ENCODE results near the gene IRS2.

IRS2 gene

DNA sequence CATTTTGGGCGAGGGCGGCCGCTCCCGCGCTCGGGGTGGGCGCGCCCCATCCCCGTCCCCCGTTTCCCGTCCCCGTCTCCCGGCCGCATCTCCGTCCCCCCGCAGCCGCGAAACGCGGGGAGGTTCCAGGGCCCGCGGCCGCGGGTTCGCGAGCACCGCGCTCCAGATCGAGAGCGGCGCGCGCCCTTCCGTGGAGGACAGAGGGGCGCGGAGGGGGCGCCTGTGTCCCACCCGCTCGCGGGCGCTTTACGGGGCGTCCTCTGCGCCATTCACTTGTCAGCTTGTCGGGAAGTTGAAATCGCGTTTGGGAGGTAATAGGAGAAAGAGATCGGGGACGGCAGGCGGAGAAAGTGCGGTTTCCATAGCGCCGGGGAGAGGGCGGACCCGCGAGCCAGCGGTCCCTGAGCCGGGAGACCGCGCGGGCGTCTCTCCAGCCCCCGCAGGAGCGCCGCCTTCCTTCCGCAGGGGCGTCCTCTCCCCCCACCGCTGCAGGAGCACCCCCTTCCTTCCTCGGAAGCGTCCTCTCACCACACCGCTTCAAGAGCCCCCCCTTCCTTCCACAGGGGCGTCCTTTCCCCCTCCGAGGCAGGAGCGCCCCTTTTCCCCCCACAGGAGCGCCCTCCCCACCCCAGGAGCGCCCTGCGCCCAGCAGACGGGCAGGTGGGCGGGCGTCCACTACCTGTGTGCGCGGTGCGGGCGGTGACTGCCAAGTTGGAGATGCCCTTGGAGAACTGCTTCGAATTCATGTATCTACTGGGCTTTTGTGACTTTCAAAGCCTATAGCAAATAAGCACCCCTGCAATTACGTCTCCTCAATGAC, 962 bp upstream of the IRS2 start:
- Histone ChIP-seq H3K9me3 (ENCODE audit: control insufficient read depth, low read length) (no peaks in the 10 kb centered on the region), H3K4me1 (no peaks in the 10 kb centered on the region), H2AFZ (peak overlapping the region; percentile 89), H3K9ac (no peak overlapping the region), H3K4me3 (ENCODE audit: low read depth, low read length) (peak overlapping the region; percentile 74), H3K27ac (peak overlapping the region; percentile 59), H3K36me3 (ENCODE audit: control insufficient read depth, insufficient read depth, low read length) (no peaks in the 10 kb centered on the region), H3K27me3 (ENCODE audit: control insufficient read depth, insufficient read depth, low read length) (no peaks in the 10 kb centered on the region), H3K4me2 (ENCODE audit: low read length) (peak overlapping the region; percentile 79), H3K79me2 (no peaks in the 10 kb centered on the region)
- TF ChIP-seq, protein P1, sequence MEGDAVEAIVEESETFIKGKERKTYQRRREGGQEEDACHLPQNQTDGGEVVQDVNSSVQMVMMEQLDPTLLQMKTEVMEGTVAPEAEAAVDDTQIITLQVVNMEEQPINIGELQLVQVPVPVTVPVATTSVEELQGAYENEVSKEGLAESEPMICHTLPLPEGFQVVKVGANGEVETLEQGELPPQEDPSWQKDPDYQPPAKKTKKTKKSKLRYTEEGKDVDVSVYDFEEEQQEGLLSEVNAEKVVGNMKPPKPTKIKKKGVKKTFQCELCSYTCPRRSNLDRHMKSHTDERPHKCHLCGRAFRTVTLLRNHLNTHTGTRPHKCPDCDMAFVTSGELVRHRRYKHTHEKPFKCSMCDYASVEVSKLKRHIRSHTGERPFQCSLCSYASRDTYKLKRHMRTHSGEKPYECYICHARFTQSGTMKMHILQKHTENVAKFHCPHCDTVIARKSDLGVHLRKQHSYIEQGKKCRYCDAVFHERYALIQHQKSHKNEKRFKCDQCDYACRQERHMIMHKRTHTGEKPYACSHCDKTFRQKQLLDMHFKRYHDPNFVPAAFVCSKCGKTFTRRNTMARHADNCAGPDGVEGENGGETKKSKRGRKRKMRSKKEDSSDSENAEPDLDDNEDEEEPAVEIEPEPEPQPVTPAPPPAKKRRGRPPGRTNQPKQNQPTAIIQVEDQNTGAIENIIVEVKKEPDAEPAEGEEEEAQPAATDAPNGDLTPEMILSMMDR (IDR thresholded peaks at IDR 0.05), result no peak

DNA sequence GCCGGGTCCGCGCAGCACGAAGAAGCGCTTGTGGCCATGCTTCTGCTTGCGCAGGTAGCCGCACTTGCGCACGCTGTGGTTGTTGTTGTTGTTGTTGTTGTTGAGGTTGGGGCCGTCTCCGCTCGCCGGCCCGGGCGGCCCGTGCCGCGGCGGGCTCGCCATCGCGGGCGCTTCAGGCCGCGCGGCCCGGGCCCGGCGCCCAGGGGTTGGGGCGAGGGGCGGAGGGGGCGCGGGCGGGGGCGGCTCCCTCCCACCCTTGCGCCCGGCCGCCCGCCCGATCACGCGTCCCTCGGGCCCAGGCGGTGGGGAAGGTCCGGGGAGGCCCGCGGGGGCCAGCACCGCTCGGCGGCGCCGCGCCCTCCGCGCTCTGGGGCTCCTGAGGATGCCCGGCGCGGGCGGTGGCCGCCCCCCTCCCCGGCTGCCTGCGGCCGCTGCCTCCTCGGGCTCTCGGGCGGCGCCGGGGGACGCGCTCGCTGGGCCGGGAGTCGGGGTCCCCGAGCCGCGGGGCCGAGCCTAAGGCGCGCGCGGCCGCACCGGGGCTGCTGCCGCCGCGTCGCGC, 412 bp downstream of the IRS2 start:
- Histone ChIP-seq H3K4me1 (no peaks in the 10 kb centered on the region), H3K79me2 (no peaks in the 10 kb centered on the region), H3K27me3 (ENCODE audit: control insufficient read depth, insufficient read depth, low read length) (no peaks in the 10 kb centered on the region), H3K4me2 (ENCODE audit: low read length) (peak overlapping the region; percentile 78), H2AFZ (no peak overlapping the region), H3K36me3 (ENCODE audit: control insufficient read depth, insufficient read depth, low read length) (no peaks in the 10 kb centered on the region), H3K4me3 (ENCODE audit: low read depth, low read length) (no peak overlapping the region), H3K9ac (no peak overlapping the region), H3K9me3 (ENCODE audit: control insufficient read depth, low read length) (no peaks in the 10 kb centered on the region), H3K27ac (no peak overlapping the region)
- TF ChIP-seq, protein P1 (IDR thresholded peaks at IDR 0.05), result no peak

DNA sequence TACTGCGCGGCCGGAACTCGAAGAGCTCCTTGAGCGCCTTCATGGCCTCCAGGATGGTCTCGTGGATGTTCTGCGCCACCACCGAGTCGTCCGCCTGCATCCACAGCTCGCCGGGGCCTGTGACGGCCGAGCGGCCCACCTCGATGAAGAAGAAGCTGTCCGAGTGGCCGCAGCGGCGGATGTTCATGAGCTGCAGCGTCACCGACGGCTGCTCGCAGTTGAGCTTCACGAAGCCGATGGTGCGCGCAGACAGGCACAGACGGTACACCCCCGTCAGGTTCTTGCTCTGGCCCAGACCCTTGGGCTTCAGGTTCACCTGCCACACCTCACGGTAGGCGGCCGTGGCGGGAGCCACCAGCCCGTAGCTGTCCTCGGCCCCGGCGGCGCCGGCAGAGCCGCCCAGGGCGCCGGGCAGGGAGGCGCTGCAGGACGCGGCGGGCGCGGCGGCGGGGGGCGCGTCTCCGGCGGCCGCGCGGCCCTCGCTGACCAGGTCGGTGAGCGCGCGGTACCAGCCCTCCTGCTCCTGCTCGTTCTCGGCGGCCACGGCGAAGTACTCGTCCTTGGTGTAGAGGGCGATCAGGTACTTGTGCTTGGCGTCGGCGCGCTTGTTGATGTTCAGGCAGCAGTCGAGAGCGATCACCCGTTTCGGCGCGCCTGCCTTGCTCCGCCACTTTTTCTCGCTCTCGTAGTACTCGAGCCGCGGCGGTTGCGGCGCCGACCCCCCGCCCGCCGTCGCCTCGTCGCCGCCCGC, 1.1 kb downstream of the IRS2 start:
- no peaks in the 10 kb centered on the region for H3K9me3 ChIP-seq (ENCODE audit: control insufficient read depth, low read length)
- no peak overlapping the region for H2AFZ ChIP-seq
- no peaks in the 10 kb centered on the region for H3K27me3 ChIP-seq (ENCODE audit: control insufficient read depth, insufficient read depth, low read length)
- H3K79me2 ChIP-seq, result no peaks in the 10 kb centered on the region
- peak overlapping the region; percentile 78 for H3K4me2 ChIP-seq (ENCODE audit: low read length)
- H3K9ac ChIP-seq, result no peak overlapping the region
- no peaks in the 10 kb centered on the region for H3K36me3 ChIP-seq (ENCODE audit: control insufficient read depth, insufficient read depth, low read length)
- TF ChIP-seq, protein P1 (IDR thresholded peaks at IDR 0.05), result no peak
- no peak overlapping the region for H3K27ac ChIP-seq
- no peak overlapping the region for H3K4me3 ChIP-seq (ENCODE audit: low read depth, low read length)
- no peaks in the 10 kb centered on the region for H3K4me1 ChIP-seq

DNA sequence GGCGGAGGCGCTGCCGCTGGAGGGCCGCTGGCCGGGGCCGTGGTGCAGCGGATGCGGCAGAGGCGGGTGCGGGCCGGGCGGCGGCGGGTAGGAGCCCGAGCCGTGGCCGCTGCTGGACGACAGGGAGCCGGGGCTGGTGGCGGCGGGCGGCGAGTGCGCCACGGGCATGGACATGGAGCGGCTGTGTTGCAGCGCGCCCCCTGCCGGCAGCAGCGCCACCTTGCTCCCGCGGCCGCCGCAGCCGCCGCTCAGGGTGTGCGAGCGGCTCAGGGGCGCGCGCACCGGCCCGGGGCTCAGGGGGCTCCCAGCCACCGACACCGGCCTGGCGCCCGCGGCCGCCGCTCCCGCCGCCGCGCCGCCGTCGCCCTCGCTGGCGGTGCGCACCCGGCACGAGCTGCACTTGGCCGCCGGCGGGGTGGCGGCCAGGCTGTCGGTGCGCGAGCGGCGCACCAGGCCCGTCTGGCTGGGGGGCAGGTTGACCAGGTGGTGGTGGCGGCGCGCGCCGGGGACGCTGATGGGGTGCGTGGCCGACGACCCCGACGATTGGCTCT, 1.7 kb downstream of the IRS2 start:
- Histone ChIP-seq H2AFZ (no peak overlapping the region), H3K27me3 (ENCODE audit: control insufficient read depth, insufficient read depth, low read length) (no peaks in the 10 kb centered on the region), H3K9me3 (ENCODE audit: control insufficient read depth, low read length) (no peaks in the 10 kb centered on the region), H3K27ac (no peak overlapping the region), H3K36me3 (ENCODE audit: control insufficient read depth, insufficient read depth, low read length) (no peaks in the 10 kb centered on the region), H3K4me3 (ENCODE audit: low read depth, low read length) (no peak overlapping the region), H3K79me2 (no peaks in the 10 kb centered on the region), H3K4me2 (ENCODE audit: low read length) (peak overlapping the region; percentile 53), H3K9ac (no peak overlapping the region), H3K4me1 (no peaks in the 10 kb centered on the region)
- TF ChIP-seq, protein P1 (IDR thresholded peaks at IDR 0.05), result no peak
